ENCODE measurements around the gene NUDT19. TPM values are rescaled to one million over a fixed set of nuclear protein-coding genes. Genes with fewer than 3 reads are reported as not detected.
"Not testable (repeated sequence)": the region's sequence is repeated elsewhere in the genome, so short reads cannot be mapped to it uniquely, and the experiment has no call there.

Gene NUDT19
- total RNA-seq, 6 experiments from 2014 or later, result 4.1 to 11.8 (median 7.2) TPM

DNA sequence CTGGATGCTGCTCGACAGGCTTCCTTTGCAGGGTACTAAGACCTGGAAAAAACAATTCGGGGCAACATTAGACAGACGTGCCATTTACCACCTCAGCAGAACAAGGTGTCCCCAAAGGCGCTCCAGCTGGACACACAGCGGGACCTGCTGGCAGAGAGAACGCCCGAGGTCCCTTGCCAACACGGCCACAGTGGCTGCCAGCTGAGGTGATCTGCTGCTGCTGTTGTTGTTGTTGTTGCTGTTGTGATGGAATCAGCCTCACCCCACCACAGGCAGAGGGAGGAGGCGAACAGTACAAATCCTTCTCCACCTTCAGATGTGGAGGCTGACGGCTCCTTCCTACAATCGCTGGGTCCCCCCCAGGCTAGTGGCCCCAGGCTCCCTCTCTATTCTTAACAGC lies 41.9 kb upstream of the NUDT19 start:
- Histone ChIP-seq H3K4me1 (peaks cover 0 to 18% (median 4%) of the 10 kb centered on the region in 4 donors), H3K9me3 (no peaks in the 10 kb centered on the region), H3K27me3 (no peaks in the 10 kb centered on the region), H3K36me3 (peaks cover 0 to 3% (median 0%) of the 10 kb centered on the region in 4 donors), H3K27ac (no peak overlapping the region), H3K4me3 (no peak overlapping the region)
- TF ChIP-seq POLR2A (IDR thresholded peaks at IDR 0.05), result no peak
- TF ChIP-seq, protein P1, sequence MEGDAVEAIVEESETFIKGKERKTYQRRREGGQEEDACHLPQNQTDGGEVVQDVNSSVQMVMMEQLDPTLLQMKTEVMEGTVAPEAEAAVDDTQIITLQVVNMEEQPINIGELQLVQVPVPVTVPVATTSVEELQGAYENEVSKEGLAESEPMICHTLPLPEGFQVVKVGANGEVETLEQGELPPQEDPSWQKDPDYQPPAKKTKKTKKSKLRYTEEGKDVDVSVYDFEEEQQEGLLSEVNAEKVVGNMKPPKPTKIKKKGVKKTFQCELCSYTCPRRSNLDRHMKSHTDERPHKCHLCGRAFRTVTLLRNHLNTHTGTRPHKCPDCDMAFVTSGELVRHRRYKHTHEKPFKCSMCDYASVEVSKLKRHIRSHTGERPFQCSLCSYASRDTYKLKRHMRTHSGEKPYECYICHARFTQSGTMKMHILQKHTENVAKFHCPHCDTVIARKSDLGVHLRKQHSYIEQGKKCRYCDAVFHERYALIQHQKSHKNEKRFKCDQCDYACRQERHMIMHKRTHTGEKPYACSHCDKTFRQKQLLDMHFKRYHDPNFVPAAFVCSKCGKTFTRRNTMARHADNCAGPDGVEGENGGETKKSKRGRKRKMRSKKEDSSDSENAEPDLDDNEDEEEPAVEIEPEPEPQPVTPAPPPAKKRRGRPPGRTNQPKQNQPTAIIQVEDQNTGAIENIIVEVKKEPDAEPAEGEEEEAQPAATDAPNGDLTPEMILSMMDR (IDR thresholded peaks at IDR 0.05), result no peak
- WGBS (ENCODE audit: insufficient coverage, low coverage, low lambda C conversion rate, missing lambda C conversion rate), result 60% methylated on average over 5 of the region's 11 CpGs
- peak in 1 of 4 donors; percentile 43 for ATAC-seq
- intact Hi-C loops (cut with DNase I), result no loop called here
- DNase-seq, result peak in 1 of 3 donors; percentile 84

DNA sequence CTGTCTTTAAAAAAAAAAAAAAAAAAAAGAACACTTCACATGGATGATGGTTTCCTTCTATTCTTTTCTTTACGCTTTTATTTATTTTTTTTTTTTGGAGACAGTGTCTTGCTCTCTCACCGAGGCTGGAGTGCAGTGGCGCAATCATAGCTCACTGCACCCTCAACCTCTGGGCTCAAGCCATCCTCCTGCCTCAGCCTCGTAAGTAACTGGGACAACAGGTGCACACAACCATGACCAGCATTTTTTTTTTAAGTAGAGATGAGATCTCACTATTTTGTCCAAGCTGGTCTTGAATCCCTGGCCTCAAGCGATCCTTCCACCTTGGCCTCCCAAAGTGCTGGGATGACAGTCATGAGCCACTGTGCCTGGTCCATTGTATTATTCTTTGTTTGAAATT lies 41.0 kb upstream of the NUDT19 start:
- peaks cover 0 to 3% (median 0%) of the 10 kb centered on the region in 4 donors for H3K36me3 ChIP-seq
- intact Hi-C loops (cut with DNase I), result no loop called here
- no peak for DNase-seq

DNA sequence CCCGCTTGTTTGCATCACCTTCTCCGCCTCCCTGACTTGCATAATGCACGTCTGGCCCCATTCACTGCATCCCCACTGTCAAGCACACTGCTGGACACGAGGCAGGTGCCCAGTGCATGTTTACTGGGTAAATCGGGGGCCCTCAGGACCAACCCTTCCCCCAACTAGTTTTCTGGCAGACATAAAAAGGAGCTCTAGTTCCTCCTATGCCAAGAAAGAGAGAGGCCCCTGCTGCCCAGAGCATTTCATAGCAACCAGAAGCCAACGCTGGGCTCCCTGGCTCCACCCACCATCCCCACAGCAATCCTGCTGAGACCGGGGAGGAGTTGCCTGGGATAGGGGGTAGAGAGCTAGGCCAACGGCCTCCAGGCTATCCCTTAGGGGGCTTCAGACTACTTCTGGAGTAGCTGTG lies 39.9 kb upstream of the NUDT19 start:
- Histone ChIP-seq H3K36me3 (peaks cover 0 to 3% (median 0%) of the 10 kb centered on the region in 4 donors), H3K27ac (no peak overlapping the region), H3K27me3 (no peaks in the 10 kb centered on the region), H3K4me1 (peaks cover 0 to 18% (median 4%) of the 10 kb centered on the region in 4 donors), H3K4me3 (no peak overlapping the region), H3K9me3 (no peaks in the 10 kb centered on the region)
- 26% methylated on average over 6 of the region's 8 CpGs for WGBS (ENCODE audit: insufficient coverage, low coverage, low lambda C conversion rate, missing lambda C conversion rate)
- TF ChIP-seq, protein P1 (IDR thresholded peaks at IDR 0.05), result no peak
- TF ChIP-seq POLR2A (IDR thresholded peaks at IDR 0.05), result no peak
- DNase-seq (peak in 1 of 3 donors; percentile 83), ATAC-seq (peak in 3 of 4 donors; percentile 16 to 56 (median 28))
- intact Hi-C loops (cut with DNase I), result no loop called here

More for the DNA sequence above, 41.0 kb upstream of the NUDT19 start:
- TF ChIP-seq POLR2A (IDR thresholded peaks at IDR 0.05), result no peak
- TF ChIP-seq, protein P1 (IDR thresholded peaks at IDR 0.05), result no peak
- Histone ChIP-seq H3K4me3 (no peak overlapping the region), H3K9me3 (no peaks in the 10 kb centered on the region), H3K27ac (no peak overlapping the region), H3K27me3 (no peaks in the 10 kb centered on the region), H3K4me1 (peaks cover 0 to 18% (median 4%) of the 10 kb centered on the region in 4 donors)
- ATAC-seq, result no peak
- WGBS (ENCODE audit: insufficient coverage, low coverage, low lambda C conversion rate, missing lambda C conversion rate), result 67% methylated on average over 5 of the region's 5 CpGs

DNA sequence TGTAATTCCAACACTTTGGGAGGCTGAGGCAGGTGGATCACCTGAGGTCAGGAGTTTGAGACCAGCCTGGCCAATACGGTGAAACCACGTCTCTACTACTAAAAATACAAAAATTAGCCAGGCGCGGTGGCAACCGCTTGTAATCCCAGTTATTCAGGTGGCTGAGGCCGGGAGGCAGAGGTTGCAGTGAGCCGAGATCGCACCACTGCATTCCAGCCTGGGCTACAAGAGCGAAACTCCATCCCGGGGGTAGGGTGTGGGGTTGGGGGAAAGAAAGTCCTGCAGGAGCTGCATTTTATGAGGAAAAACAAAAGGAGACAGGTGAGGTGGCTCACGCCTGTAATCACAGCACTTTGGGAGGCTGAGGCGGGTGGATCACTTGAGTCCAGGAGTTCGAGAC lies 39.3 kb upstream of the NUDT19 start:
- ATAC-seq, DNase-seq: not testable (repeated sequence)

DNA sequence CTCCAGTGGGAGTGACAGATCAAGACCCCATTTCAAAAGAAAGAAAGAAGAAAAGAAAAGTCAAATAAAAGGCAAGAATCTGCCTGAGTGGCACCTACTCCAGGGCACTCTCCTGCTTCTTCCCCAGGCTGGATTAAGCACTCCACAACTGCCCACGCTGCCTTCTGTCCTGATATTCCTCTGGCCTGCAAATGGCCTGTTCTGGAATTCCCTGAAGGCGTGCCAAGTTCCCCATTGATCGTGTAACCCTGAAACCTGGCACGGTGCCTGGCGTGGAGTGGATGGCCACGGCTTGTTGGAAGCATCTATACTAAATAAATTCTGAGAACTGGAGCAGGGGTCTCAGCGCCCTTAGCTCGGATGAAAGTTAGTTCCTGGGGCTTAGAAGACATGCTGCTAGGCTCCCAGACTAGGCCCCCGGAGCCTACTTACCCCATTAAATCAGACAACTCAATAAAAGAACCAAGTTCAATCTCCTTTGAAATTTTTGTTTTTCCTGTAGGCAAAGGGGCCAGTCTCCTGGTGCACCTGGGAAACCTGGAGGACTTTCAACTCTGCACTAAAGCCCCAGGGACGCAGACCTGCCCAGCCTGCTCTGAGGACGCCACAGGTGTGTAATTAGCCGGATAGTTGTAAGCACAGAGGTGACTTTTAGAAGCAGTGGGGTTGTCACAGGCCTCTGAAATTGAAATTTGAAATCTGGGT lies 38.6 kb upstream of the NUDT19 start:
- H3K9me3 ChIP-seq, result no peaks in the 10 kb centered on the region
- intact Hi-C loops (cut with DNase I), result no loop called here
- peaks cover 0 to 18% (median 4%) of the 10 kb centered on the region in 4 donors for H3K4me1 ChIP-seq
- 26% methylated on average over 11 of the region's 12 CpGs for WGBS (ENCODE audit: insufficient coverage, low coverage, low lambda C conversion rate, missing lambda C conversion rate)
- no peak overlapping the region for H3K4me3 ChIP-seq
- H3K27ac ChIP-seq, result no peak overlapping the region
- H3K27me3 ChIP-seq, result no peaks in the 10 kb centered on the region
- ATAC-seq (peak; percentile 80 to 89 (median 86)), DNase-seq (peak; percentile 82 to 93 (median 84))
- no peak for TF ChIP-seq POLR2A (IDR thresholded peaks at IDR 0.05)
- TF ChIP-seq, protein P1 (IDR thresholded peaks at IDR 0.05), result no peak
- peaks cover 0 to 1% (median 0%) of the 10 kb centered on the region in 4 donors for H3K36me3 ChIP-seq

More for the DNA sequence above, 39.3 kb upstream of the NUDT19 start:
- peaks cover 0 to 18% (median 4%) of the 10 kb centered on the region in 4 donors for H3K4me1 ChIP-seq
- intact Hi-C loops (cut with DNase I); H3K27ac ChIP-seq; H3K27me3 ChIP-seq; H3K36me3 ChIP-seq; H3K4me3 ChIP-seq; H3K9me3 ChIP-seq: not testable (repeated sequence)
- WGBS (ENCODE audit: insufficient coverage, low coverage, low lambda C conversion rate, missing lambda C conversion rate), result 88% methylated on average over 10 of the region's 13 CpGs
